OCI-LY1 (cell line): ENCODE measurements around the gene TRIM29.

Experiments used
- EZH2 ChIP-seq: fragments of 200-600 bp; sonication (generic), shearing (Covaris generic); IDR thresholded peaks from 2 replicates; pipeline ENCODE4 v1.8.0; 2017; ENCODE audit warnings: borderline replicate concordance, mixed run types, mild to moderate bottlenecking, antibody characterized with exemption, low read length, moderate library complexity, mixed read lengths
- TF ChIP-seq, protein P1 (sequence below): fragments of 200-600 bp; sonication (generic), shearing (Covaris generic); IDR thresholded peaks from 2 replicates; pipeline ENCODE4 v1.5.1; 2017; ENCODE audit warnings: mild to moderate bottlenecking, antibody characterized with exemption, low read length, moderate library complexity, mixed read lengths

DNA sequence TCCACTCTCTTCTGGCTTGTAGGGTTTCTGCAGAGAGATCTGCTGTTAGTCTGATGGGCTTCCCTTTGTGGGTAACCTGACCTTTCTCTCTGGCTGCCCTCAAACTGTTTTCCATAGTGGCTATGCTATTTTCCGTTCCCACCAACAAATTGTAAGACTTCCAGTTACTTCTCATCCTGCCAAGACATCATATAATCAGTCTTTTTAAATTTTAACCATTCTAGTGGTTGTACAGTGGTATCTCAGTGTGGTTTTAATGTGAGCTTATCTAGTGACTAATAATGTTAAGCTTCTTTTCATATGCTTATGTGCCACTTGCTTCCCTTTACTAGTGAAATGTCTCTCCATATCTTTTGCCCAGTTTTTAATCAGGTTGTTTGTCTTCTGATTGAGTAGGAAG is 13.6 kb upstream of the TRIM29 start:
- TF ChIP-seq, protein P1, sequence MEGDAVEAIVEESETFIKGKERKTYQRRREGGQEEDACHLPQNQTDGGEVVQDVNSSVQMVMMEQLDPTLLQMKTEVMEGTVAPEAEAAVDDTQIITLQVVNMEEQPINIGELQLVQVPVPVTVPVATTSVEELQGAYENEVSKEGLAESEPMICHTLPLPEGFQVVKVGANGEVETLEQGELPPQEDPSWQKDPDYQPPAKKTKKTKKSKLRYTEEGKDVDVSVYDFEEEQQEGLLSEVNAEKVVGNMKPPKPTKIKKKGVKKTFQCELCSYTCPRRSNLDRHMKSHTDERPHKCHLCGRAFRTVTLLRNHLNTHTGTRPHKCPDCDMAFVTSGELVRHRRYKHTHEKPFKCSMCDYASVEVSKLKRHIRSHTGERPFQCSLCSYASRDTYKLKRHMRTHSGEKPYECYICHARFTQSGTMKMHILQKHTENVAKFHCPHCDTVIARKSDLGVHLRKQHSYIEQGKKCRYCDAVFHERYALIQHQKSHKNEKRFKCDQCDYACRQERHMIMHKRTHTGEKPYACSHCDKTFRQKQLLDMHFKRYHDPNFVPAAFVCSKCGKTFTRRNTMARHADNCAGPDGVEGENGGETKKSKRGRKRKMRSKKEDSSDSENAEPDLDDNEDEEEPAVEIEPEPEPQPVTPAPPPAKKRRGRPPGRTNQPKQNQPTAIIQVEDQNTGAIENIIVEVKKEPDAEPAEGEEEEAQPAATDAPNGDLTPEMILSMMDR = no peak
- TF ChIP-seq EZH2 = no peak
